HG03469 (cell line): ENCODE data around the gene GRPEL2.

Source experiments
- ATAC-seq: cut with Tn5 transposase; IDR thresholded peaks from one replicate; pipeline ENCODE4 v1.9.1; 2021; ENCODE audit warnings: mild to moderate bottlenecking, moderate library complexity, moderate number of reproducible peaks; ENCODE audit not compliant: unreplicated experiment

The GRPEL2 gene

GRCh38 chr5:149317281-149318048 is 27.8 kb upstream of the GRPEL2 start:
- peak; percentile 56 for ATAC-seq

GRCh38 chr5:149319174-149319573 is 26.1 kb upstream of the GRPEL2 start:
- ATAC-seq: no peak

GRCh38 chr5:149320791-149321330 is 24.4 kb upstream of the GRPEL2 start:
- ATAC-seq: no peak

- ATAC-seq: no peak
Observed at GRCh38 chr5:149322518-149322917, 22.8 kb upstream of the GRPEL2 start.

GRCh38 chr5:149323210-149323609 is 22.1 kb upstream of the GRPEL2 start:
- no peak for ATAC-seq

- no peak for ATAC-seq
Observed at GRCh38 chr5:149323621-149324205, 21.6 kb upstream of the GRPEL2 start.

GRCh38 chr5:149324641-149325040 is 20.7 kb upstream of the GRPEL2 start:
- ATAC-seq: no peak

GRCh38 chr5:149325166-149325735 is 20.0 kb upstream of the GRPEL2 start:
- ATAC-seq: no peak

- no peak for ATAC-seq
Observed at GRCh38 chr5:149325894-149326293, 19.4 kb upstream of the GRPEL2 start.

- ATAC-seq: no peak
Observed at GRCh38 chr5:149326611-149327010, 18.7 kb upstream of the GRPEL2 start.

- no peak for ATAC-seq
Observed at GRCh38 chr5:149328177-149328576, 17.1 kb upstream of the GRPEL2 start.

GRCh38 chr5:149333711-149334443 is 11.4 kb upstream of the GRPEL2 start:
- no peak for ATAC-seq

- ATAC-seq: no peak
Observed at GRCh38 chr5:149337736-149338135, 7.6 kb upstream of the GRPEL2 start.

GRCh38 chr5:149338364-149338763 is 6.9 kb upstream of the GRPEL2 start:
- no peak for ATAC-seq

GRCh38 chr5:149340920-149341319 is 4.4 kb upstream of the GRPEL2 start:
- ATAC-seq: no peak

- ATAC-seq: no peak
Observed at GRCh38 chr5:149341876-149342275, 3.4 kb upstream of the GRPEL2 start.

- no peak for ATAC-seq
Observed at GRCh38 chr5:149344151-149344550, 1.1 kb upstream of the GRPEL2 start.

GRCh38 chr5:149345892-149346222 is 558 bp downstream of the GRPEL2 start:
- no peak for ATAC-seq

GRCh38 chr5:149348518-149348917 is 3.2 kb downstream of the GRPEL2 start:
- no peak for ATAC-seq

GRCh38 chr5:149349382-149349781 is 4.1 kb downstream of the GRPEL2 start:
- ATAC-seq: no peak

- ATAC-seq: no peak
Observed at GRCh38 chr5:149352169-149352568, 6.9 kb downstream of the GRPEL2 start.
